ENCODE results near the gene NUP153.

NUP153 gene

DNA sequence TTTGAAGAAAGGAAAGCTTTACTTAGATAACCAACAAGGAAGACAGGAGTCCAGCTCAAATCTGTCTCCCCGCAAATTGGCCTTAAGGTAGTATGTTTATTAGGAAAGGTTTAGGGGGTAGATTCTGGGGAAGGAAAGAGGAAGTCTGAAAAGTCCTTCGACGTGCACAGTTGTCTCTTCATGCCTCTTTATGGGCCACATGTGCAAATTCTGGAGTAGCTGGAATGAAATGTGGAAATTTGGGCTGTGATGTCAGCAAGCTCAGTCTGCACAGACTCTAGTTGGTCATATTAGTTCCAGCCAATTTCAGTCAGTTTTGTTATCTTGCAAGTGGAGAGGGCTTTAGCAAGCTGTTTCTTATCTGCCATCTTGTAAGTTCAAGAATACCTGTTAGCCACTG lies 50.1 kb downstream of the NUP153 start:
- DNase-seq (ENCODE audit: low read depth) = no peak

DNA sequence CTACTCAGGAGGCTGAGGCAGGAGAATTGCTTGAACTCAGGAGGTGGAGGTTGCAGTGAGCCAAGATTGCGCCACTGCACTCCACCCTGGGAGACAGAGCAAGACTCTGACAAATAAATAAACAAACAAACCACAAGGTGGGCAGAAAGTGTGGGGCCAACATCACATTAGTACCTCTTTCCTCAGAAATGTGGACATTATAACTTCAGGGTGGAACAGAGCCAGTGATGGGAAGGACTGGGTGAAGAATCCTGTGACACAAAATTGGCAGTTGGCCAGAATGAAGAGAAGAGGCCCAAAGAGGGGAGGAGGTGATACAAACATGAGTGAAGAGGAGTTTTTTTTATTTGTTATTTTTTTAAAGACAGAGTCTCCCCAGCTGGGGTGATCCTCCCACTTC lies 50.6 kb downstream of the NUP153 start:
- DNase-seq (ENCODE audit: low read depth) = no peak

DNA sequence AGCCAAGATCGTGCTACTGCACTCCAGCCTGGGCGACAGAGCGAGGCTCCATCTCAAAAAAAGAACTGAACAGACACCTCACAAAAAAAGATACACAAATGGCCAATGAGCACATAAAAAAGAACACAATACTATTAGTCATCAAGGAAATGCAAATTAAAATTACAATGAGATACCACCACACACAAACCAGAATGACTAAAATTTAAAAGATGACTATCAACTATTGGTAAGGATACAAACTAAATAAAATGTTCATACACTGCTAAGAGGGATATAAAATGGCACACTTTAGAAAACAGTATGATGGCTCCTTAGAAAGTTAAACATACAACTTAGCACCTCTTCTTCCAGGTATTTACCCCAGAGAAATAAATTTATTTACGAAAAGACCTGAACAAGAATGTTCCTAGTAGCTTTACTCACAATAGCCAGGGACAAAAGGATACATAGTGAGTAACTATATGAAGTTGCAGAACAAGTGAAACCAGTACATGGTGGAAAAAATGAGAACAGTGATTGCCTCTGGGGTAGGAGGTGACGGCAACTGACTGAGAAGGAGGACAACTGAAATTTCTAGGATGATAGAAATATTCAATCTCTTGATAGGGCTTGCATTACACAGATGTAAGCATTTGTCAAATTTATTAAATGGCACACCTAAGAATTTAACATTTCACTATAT lies 53.4 kb downstream of the NUP153 start:
- DNase-seq (ENCODE audit: low read depth) = no peak

DNA sequence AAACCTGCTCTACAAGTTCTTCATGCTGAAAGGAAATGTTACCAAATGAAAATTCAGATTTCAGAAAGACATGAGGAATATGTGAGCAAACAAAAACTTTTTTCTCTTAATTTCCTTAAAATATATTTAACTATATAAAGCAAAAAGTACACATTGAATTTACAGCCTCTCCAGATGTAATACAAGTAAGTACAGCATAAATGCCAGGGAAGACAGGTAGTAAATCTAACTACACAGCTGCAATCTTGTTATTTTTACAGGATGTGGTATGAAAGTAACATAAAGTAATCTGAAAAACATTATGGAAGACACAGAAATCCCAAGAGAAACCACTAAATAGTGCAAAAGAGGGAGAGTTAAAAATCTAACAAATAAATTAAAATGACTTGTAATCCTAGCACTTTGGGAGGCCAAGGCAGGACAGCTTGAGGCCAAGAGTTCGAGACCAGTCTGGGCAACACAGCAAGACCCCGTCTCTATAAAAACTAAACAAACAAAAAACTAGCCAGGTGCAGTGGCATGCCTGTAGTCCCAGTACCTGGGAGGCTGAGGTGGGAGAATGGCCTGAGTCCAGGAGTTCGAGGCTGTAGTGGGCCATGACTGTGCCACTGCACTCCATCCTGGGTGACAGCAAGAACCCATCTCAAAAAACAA lies 55.9 kb downstream of the NUP153 start:
- DNase-seq (ENCODE audit: low read depth) = no peak

DNA sequence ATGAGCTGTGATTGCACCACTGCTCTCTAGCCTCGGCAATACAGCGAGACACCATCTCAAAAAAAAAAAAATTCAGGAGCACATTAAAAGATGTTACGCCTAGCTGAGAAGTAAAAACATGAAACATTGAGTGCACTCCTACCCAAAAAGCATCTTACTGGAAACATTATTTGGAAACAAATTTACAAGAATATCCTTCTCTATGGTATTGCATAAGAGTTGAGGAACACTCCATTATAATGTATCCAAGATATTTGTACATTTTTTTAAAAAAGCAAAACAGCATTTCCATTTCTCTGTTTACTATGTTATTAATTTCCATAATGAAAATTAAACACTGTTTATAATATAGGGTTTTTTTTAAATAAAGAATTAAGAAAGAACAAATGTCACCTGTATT lies 58.0 kb downstream of the NUP153 start:
- no peak for DNase-seq (ENCODE audit: low read depth)

DNA sequence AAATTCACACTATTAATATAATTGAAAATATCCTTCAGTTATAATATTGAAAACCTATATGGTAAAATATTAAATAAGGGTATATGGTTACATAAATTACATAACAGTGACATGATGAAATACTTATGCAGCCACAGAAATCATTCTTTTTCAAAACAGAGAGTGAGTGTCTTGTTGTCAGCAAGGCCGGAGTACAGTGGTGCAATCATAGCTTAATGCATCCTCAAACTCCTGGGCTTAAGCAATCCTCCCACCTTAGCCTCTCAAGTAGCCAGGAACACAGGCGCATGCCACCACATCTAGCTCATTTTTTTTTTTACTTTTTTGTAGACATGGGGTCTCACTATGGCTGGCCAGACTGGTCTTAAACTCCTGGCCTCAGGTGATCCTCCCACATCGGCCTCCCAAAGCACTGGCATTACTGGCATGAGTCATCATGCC lies 66.2 kb downstream of the NUP153 start:
- no peak for DNase-seq (ENCODE audit: low read depth)

DNA sequence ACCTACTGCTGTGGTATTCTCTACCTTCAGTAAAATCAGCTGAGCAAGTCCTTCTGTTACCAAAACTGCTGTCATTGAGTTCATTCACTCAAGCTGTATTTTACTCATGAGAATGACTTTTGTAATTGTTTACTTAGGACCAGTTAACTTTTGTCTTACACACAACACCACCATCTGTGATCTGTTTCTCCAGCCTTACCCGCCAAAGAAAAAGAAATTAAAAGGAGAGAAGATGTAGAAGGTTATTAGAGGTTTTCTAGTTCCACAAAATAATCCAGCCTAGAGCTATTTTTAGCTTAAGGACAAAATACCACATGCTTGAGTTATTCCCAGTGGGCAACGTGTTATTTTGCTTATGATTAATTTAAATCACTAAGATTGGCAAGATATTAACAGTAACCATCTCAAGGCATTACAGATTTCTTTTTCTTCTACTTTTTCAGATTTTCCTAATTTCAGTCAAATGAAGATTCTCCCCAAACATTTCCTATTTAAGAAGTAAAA lies 68.5 kb downstream of the NUP153 start:
- DNase-seq (ENCODE audit: low read depth) = no peak

DNA sequence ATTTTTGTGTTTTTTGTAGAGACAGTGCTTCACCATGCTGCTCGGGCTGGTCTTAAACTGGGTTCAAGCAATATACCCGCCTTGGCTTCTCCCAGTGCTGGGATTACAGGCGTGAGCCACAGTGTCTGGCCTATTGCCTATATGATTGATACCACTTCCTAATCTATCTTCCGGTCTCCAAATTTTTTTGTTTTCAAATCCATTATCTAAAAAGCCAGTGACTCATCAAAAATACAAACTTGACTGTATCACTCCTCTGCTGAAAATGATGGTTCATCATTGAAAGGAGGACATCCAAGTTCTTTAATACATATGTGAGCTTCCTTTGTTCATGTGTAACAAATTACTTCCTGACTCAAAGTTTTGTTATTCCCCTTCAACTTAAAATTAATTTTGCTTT lies 71.2 kb downstream of the NUP153 start:
- no peak for DNase-seq (ENCODE audit: low read depth)

DNA sequence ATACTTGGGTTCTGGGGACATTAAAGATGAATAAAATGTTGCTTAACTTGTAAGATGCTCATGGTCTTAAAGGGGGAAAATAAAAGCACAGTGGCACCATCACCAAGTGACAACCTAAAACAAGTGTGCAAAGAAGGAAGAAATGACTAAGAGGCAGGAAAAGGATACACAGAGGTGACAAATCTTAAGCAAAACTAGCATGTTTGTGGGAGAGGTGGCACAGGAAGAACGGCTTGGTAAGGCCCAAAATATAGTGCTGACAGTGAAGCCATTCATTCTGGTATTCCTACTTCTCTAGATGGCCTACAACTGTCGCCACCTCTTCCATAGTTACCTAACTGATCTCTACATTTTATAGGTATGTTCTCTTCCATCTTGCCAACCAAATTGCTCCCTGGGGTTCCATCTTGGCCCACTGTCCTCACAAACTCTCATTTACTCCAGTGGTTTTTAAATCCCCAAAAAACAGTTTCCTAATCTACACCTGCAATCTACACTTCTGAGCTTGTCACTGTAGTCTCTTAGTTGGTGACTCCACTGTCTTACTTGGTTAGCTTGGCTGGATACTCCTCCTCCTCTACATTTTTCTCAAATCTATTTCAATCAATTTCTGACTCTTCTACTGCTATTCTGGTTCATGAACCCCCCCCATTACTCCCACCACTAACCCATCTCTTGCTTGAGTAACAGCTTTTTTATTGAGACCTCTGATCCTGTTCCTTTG lies 73.1 kb downstream of the NUP153 start:
- DNase-seq (ENCODE audit: low read depth) = no peak

DNA sequence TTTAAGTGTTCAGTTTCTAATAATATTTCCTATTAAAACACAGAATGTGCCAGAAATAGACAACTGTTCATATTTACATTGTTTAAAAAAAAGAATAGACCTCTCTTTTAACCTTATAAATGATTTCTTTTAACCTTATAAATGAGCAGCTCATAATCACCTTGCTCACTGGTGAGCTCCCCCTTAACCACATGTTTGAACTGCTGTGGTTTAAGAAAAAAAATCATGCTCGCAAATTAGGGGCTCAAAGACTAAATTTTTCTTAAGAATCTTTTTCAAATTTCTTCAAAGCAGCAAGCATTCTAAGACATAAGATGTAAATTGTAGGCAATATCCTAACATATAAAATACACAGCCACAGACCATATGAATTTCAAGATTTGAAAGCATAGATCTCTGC lies 73.8 kb downstream of the NUP153 start:
- DNase-seq (ENCODE audit: low read depth) = no peak

DNA sequence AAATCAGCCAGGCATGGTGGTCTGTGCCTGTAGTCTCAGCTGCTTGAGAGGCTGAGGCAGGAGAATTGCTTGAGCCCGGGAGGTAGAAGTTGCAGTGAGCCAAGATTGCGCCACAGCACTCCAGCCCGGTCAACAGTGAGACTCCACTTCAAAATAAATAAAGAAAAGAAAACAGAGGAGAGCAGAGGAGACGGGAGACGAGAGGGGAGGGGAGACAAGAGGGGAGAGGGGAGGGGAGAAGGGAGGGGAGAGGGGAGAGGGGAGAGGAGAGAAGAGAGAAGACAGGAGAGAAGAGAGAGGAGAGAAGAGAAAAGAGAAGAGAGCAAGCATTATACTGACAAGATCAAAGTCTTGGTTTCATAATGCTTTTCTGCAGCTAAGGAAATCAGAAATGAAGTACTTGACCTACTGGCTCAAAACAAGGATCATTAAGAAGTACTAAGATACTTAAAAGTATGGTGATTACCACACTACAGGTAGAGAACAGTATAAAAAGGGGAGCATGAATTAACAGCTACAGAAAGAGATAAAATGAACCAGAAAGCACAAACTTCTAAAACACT lies 76.1 kb downstream of the NUP153 start:
- DNase-seq (ENCODE audit: low read depth) = no peak

DNA sequence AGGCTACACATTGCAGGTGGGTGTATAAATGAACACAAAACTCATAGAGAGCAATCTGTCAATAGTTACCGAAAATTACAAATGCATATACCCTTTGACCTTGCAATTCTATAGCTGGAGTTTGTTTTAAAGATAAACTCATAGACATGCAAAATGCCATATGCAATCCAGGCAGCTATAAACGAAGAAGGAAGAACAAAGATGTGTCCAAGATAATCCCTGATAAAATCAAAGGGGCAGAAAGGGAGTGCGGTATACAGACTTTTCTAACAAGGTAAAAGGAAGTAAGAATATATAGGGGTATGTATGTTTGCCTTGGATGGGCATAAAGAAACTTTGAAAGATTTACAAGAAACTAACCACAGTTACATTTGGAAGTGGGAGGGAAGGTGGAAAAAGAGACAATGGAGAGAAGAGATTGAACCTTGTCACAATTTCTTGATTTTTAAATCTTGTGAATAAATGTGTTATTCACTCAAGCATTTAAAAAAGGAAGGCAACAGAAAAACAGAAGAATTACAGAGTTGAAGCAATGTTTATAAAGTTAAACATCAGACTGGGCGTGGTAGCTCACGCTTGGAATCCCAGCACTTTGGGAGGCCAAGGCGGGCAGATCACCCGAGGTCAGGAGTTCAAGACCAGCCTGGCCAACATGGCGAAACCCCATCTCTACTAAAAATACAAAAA lies 76.8 kb downstream of the NUP153 start:
- no peak for DNase-seq (ENCODE audit: low read depth)

DNA sequence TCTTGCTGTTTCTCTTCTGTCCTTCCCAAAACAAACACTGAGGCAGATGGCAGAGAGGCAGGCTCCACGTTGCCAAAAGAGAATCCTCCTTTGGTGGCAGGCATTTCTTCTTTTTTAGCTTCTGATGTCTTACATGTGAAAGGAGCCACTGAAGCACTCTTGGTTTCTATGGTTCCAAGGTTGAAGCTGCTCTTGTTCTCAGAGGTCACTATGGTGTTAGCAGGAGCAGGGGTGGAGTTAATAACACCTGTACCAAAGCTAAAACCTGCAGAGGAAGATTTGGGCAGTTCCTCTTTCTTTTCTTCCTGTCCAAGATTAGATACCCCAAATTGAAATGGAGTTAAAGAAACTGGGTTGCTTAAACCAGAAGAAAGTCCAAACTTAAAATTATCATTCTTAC lies 77.9 kb downstream of the NUP153 start:
- no peak for DNase-seq (ENCODE audit: low read depth)

DNA sequence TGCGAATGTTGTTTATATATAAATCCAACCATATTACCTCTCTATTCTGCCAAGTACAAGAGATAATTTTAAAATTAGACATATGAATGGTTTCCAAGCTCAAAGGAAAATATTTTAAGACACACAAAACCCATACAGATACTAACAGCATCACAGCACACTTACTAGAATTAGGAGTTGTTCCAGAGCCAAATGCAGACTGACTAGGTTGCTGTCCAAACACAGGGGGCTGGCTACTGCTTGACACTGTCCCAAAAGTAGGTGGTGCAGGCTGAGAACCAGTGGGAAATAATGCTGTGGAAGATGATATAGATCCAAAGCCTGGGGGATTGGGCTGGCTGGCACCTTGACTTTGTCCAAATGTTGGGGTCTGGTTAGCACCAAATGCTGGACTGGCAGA lies 82.3 kb downstream of the NUP153 start:
- no peak for DNase-seq (ENCODE audit: low read depth)

DNA sequence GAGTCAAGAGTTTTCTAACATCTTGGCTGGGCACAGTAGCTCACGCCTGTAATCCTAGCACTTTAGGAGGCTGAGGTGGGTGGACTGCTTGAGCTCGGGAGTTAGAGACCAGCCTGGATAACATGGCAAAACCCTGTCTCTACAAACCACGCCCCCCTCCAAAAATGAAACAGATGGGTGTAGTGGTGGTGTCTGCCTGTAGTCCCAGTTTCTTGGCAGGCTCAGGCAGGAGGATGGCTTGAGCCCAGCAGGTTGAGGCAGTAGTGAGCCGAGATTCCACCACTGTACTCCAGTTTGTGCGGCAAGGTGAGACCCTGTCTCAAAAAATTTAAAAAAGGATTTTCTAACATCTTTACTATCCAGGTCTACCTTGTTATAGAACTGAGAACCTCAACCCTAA lies 84.6 kb downstream of the NUP153 start:
- DNase-seq (ENCODE audit: low read depth) = no peak

DNA sequence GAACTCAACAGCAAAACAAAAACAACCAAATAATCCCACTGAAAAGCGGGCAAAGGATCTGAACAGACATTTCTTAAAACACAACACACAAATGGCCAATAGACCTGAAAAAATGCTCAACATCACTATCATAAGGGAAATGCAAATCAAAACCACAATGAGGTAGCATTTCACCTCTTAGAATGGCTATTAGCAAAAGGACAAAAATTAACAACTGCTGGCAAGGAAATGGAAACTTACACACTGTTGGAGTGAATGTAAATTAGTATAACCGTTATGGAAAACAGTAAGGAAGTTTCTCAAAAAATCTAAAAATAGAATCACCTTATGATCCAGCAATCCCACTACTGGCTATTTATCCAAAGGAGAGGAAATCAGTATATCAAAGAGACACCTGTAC lies 85.7 kb downstream of the NUP153 start:
- no peak for DNase-seq (ENCODE audit: low read depth)

DNA sequence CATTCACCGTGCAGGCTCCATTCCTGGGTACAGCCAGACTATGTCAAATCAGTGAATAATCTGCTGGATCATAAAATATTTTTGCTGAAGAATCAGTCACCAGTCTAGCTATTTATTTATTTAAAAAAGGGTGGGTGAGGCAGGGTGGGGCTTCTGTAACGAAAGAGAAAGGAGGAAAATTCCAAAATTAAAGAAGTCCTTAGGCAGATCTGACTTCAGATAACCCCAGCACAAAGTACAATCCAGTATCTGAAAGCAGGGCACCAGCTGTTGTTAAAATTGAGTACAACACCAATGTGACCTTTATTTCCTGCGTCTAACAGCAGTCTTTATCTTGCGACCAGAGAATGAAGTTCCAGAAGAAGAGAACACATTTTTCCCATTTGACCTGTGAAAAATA lies 90.9 kb downstream of the NUP153 start:
- no peak for DNase-seq (ENCODE audit: low read depth)

DNA sequence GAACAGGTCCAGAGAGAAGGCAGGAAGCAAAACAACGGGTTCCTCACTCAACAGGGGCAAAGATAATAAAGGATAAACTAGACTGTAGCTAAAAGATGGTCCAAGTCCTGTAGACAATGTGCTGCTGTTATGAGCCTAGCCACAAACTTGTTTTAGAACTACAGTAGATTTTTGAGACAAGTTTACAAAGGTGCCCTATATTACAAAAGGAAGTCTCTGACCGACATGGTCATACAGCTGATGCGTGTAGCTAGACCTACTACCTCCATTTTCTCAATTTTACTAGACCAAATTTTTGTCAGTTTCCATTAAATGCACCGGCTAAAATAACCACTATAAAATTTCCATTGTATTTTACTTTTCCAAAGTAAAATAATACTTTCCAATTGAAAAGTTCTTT lies 94.7 kb downstream of the NUP153 start:
- DNase-seq (ENCODE audit: low read depth) = no peak

DNA sequence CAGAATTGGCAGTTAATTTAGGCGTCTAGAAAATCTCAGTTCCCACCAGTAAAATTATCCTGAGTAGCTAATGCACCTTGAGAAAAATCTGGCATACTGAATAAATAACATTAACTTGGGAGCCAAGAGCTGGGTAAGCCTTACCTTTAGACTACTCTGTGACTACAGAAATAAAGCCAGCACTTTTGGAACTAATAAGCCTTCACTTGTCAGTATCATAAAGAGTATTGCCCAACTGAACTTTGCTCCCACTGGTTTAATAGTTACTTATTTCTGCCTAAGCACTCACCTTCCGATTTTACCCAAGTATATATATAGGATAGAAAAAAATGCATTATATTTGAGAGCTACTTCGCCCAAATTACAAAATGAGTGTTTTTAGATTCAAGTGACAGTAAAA lies 95.9 kb downstream of the NUP153 start:
- no peak for DNase-seq (ENCODE audit: low read depth)

DNA sequence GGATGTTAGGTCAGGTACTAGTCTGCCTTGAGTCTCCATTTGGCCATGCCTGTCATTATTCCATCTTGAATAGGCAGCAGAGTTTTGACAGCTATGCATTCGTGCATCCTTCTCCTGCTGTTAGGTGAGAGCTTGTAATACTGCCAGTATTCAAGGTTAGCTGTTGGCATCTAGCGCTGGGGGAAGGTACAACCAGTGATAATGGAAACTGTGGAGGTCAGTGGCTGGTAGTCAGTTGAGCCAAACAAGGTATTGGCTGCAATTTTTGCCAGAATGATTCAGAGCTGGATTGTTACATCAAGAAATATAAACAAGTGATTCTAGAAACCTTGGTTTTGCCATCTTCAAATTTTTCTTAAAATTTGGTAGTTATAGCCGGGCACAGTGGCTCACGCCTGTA lies 100.1 kb downstream of the NUP153 start:
- no peak for DNase-seq (ENCODE audit: low read depth)

DNA sequence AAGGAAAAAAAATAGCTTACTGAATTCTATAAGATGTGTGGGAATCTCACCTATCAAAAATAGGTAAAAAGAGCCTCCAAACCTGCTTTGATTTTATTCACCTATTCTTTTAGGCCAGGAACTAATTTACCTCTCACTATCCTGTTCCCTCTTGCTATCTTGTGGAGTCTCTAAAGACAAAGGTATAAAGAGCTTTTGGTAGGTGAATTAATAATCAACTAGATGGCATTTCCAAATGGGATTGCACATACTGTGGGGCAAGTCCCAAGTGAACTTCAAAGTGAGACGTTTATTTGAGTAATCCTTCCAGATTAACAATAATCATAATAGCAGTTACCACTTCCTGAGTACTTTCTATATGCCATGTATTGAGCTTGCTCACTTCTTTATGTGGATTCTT lies 103.8 kb downstream of the NUP153 start:
- DNase-seq (ENCODE audit: low read depth) = no peak

DNA sequence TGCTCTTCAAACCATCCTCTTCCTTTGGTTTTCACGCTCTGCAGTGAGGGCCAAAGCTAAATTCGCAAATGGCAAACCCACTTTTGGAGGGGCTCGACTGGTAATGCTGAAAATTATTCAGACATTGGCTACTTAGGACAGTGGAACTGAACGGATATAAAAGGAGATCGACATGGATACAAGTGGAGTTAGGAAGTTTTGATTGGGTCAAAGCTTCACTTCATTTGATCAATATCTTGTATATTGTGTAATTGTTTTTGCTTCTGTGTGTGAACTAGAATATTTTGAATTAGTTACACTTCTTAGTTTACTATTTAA lies 105.4 kb downstream of the NUP153 start:
- no peak for DNase-seq (ENCODE audit: low read depth)
